Measurements from ENCODE around the gene PPP1R1B. TPM values are rescaled to one million over a fixed set of nuclear protein-coding genes. Genes with fewer than 3 reads are reported as not detected.
A peak's percentile ranks its signal among the peaks of the same experiment; 100 is the strongest.

PPP1R1B gene
- total RNA-seq, 4 donors from 2014 or later: 0.26 to 22.0 (median 0.68) TPM

GRCh38 chr17:39666601-39667261 is 40.0 kb downstream of the PPP1R1B start:
- no peaks in the 10 kb centered on the region for H3K9me3 ChIP-seq
- no peak for DNase-seq
- H3K36me3 ChIP-seq: no peaks in the 10 kb centered on the region
- intact Hi-C loops (cut with DNase I; ENCODE audit: low total_unique reads): no loop called here
- TF ChIP-seq POLR2A (IDR thresholded peaks at IDR 0.05) (no peak), CTCF (IDR thresholded peaks at IDR 0.05) (no peak)
- peaks cover 25 to 34% of the 10 kb centered on the region in 2 donors for H3K27me3 ChIP-seq
- no peak overlapping the region for H3K4me3 ChIP-seq
- H3K4me1 ChIP-seq: peaks cover 0 to 19% of the 10 kb centered on the region in 2 donors
- H3K27ac ChIP-seq: peak overlapping the region in 1 of 2 donors; percentile 58

DNA sequence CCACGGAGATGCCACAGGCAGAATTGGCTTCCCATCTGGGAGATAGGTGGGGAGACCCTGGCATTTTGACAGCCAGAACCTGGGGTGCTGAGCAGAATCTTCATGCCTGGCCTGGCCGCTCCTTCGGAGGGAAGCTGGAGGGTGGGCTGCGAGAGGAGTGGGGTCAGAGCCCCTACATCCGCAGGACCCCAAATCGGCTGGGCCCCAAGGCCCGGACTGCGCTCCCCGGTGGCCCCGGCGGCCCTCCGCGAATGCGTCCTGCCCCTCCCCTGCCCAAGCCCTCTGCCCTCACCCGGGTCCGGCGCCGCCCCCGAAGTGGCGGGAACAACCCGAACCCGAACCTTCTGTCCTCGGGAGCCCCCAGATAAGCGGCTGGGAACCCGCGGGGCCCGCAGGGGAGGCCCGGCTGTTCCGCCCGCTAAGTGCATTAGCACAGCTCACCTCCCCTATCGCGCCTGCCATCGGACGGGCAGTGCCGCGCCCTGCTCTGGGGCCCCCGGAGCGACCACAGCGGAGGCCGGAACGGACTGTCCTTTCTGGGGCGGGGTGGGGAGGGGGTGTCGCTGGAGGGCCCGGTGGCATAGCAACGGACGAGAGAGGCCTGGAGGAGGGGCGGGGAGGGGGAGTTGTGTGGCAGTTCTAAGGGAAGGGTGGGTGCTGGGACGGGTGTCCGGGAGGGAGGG is 40.7 kb downstream of the PPP1R1B start:
- H3K9me3 ChIP-seq: no peaks in the 10 kb centered on the region
- H3K4me1 ChIP-seq: peaks cover 0 to 19% of the 10 kb centered on the region in 2 donors
- TF ChIP-seq POLR2A (IDR thresholded peaks at IDR 0.05) (no peak), CTCF (IDR thresholded peaks at IDR 0.05) (no peak)
- H3K4me3 ChIP-seq: no peak overlapping the region
- H3K27me3 ChIP-seq: peaks cover 25 to 34% of the 10 kb centered on the region in 2 donors
- DNase-seq: no peak
- H3K36me3 ChIP-seq: no peaks in the 10 kb centered on the region
- intact Hi-C loops (cut with DNase I; ENCODE audit: low total_unique reads): no loop called here
- H3K27ac ChIP-seq: peak overlapping the region in 1 of 2 donors; percentile 58

GRCh38 chr17:39667945-39668924 is 41.5 kb downstream of the PPP1R1B start, which contains the start of gene PNMT:
Gene PNMT, plus strand, starts transcription at chr17:39668453. Its CDS starts 23 bp downstream, at chr17:39668476.
- intact Hi-C loops (cut with DNase I; ENCODE audit: low total_unique reads): no loop called here
- peaks cover 25 to 34% of the 10 kb centered on the region in 2 donors for H3K27me3 ChIP-seq
- H3K9me3 ChIP-seq: no peaks in the 10 kb centered on the region
- peak within 1 kb of the TSS in 1 of 2 donors; percentile 28 for H3K4me3 ChIP-seq
- TF ChIP-seq CTCF (IDR thresholded peaks at IDR 0.05) (peak; percentile 43 to 70 (median 67)), POLR2A (IDR thresholded peaks at IDR 0.05) (peak in 1 of 2 donors; percentile 16)
- H3K4me1 ChIP-seq: peaks cover 0 to 19% of the 10 kb centered on the region in 2 donors
- peak within 1 kb of the TSS in 1 of 2 donors; percentile 58 for H3K27ac ChIP-seq
- H3K36me3 ChIP-seq: no peaks in the 10 kb centered on the region
- peak in 1 of 2 donors; percentile 57 for DNase-seq

DNA sequence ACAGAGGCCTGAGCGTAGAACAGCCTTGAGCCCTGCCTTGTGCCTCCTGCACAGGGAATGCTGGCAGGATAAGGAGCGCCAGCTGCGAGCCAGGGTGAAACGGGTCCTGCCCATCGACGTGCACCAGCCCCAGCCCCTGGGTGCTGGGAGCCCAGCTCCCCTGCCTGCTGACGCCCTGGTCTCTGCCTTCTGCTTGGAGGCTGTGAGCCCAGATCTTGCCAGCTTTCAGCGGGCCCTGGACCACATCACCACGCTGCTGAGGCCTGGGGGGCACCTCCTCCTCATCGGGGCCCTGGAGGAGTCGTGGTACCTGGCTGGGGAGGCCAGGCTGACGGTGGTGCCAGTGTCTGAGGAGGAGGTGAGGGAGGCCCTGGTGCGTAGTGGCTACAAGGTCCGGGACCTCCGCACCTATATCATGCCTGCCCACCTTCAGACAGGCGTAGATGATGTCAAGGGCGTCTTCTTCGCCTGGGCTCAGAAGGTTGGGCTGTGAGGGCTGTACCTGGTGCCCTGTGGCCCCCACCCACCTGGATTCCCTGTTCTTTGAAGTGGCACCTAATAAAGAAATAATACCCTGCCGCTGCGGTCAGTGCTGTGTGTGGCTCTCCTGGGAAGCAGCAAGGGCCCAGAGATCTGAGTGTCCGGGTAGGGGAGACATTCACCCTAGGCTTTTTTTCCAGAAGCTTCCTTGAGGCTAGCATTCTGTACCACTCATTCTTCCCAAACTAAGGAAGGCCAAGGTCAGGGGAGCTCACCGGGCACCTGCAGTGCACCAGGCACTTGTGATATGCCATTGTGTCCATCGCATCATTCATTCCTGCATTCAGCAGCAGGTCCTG is 43.4 kb downstream of the PPP1R1B start:
- H3K4me1 ChIP-seq: peaks cover 0 to 19% of the 10 kb centered on the region in 2 donors
- no peak for DNase-seq
- H3K36me3 ChIP-seq: no peaks in the 10 kb centered on the region
- no peaks in the 10 kb centered on the region for H3K9me3 ChIP-seq
- H3K4me3 ChIP-seq: no peak overlapping the region
- peaks cover 25 to 34% of the 10 kb centered on the region in 2 donors for H3K27me3 ChIP-seq
- no peak overlapping the region for H3K27ac ChIP-seq
- intact Hi-C loops (cut with DNase I; ENCODE audit: low total_unique reads): no loop called here
- no peak for TF ChIP-seq POLR2A (IDR thresholded peaks at IDR 0.05)
- no peak for TF ChIP-seq CTCF (IDR thresholded peaks at IDR 0.05)
